ENCODE results near the gene APOBEC3A.

DNA sequence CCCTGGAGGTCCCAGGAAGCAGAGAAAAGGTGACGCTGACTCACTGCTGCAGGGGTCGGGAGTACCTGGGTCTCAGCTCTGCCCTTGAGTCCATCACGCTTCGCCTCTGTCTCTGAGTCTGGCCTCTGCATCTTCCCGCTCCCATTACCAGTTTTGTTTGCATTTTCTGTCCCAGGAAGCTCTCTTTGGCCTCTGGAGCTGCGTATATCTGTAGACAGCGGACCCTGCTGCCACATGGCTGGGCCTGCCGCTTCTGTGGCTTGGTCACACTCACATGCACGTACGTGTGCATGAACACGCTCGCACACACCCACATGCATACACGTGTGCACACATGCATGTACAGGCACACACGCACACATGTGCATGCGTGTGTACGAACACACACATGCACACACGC is 20.8 kb upstream of the APOBEC3A start:
- TF ChIP-seq, protein P1, sequence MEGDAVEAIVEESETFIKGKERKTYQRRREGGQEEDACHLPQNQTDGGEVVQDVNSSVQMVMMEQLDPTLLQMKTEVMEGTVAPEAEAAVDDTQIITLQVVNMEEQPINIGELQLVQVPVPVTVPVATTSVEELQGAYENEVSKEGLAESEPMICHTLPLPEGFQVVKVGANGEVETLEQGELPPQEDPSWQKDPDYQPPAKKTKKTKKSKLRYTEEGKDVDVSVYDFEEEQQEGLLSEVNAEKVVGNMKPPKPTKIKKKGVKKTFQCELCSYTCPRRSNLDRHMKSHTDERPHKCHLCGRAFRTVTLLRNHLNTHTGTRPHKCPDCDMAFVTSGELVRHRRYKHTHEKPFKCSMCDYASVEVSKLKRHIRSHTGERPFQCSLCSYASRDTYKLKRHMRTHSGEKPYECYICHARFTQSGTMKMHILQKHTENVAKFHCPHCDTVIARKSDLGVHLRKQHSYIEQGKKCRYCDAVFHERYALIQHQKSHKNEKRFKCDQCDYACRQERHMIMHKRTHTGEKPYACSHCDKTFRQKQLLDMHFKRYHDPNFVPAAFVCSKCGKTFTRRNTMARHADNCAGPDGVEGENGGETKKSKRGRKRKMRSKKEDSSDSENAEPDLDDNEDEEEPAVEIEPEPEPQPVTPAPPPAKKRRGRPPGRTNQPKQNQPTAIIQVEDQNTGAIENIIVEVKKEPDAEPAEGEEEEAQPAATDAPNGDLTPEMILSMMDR (CRISPR knock-in tag; IDR thresholded peaks at IDR 0.05) = peak; percentile 48
- TF ChIP-seq GFI1 (CRISPR knock-in tag; IDR thresholded peaks at IDR 0.05; ENCODE audit: borderline replicate concordance) = no peak
- TF ChIP-seq, protein P2, sequence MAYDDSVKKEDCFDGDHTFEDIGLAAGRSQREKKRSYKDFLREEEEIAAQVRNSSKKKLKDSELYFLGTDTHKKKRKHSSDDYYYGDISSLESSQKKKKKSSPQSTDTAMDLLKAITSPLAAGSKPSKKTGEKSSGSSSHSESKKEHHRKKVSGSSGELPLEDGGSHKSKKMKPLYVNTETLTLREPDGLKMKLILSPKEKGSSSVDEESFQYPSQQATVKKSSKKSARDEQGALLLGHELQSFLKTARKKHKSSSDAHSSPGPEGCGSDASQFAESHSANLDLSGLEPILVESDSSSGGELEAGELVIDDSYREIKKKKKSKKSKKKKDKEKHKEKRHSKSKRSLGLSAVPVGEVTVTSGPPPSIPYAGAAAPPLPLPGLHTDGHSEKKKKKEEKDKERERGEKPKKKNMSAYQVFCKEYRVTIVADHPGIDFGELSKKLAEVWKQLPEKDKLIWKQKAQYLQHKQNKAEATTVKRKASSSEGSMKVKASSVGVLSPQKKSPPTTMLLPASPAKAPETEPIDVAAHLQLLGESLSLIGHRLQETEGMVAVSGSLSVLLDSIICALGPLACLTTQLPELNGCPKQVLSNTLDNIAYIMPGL (CRISPR knock-in tag; IDR thresholded peaks at IDR 0.05; ENCODE audit: borderline replicate concordance in 1 of 2, low read depth in 1 of 2) = no peak
